Breast epithelium (tissue), 3 donors: ENCODE data around the gene CPT2.

Source experiments
- POLR2A ChIP-seq: fragments of 450-650 bp; IDR thresholded peaks from one replicate; pipeline ENCODE4 v1.6.1; 2016; ENCODE audit warnings: antibody characterized with exemption, mild to moderate bottlenecking, moderate library complexity
- POLR2AphosphoS5 ChIP-seq, 3 donors: sonication (generic); formaldehyde crosslinking; IDR thresholded peaks; one replicate each; pipeline ENCODE4 v1.6.1; 2017; ENCODE audit warnings: antibody characterized with exemption in 3 of 3
- TF ChIP-seq, protein P1 (sequence below), 3 donors: fragments of 450-650 bp; IDR thresholded peaks; one replicate each; pipeline ENCODE4 v1.5.1; 2016 to 2017; ENCODE audit warnings: antibody characterized with exemption in 3 of 3, mild to moderate bottlenecking in 3 of 3, moderate library complexity in 3 of 3

DNA sequence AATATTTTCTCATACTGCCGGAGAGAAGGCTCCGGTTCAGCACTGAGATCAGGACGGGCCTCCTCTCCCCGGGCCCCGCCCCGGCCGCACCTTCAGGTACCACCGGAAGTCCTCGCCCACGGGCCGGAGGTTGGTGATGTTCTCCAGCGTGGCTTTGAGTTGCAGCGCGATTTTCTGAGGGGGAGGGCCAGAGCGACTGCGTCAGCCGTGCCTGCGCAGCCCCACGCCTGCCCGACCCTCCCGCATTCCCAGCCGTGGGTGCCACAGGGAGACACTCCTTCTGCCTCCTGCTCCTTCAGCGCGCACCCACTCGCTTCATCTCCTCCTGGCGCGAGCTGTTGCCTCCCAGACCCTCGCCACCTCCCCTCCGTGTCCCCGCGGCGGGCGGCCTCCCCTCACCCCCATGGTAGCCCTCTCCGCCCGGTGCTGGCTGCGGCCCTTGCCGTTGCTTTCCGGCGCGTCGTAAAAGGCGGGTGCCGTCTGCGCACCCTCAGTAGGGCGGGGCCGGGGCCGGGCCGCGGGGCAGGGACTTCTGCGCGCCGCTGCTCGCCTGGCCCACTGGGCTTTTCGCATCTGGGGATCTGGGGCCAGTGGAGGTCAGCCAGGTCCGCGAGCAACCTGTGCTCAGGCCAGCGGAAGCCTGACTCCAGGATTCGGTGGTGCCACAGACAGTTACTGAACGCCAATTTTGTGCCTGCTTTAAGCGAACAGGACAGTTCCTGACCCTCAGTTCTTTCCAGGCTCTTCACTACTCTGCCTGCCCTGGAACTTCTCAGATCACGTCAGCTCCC lies 23.7 kb downstream of the CPT2 start, which contains the start of gene CZIB:
- TF ChIP-seq, protein P1, sequence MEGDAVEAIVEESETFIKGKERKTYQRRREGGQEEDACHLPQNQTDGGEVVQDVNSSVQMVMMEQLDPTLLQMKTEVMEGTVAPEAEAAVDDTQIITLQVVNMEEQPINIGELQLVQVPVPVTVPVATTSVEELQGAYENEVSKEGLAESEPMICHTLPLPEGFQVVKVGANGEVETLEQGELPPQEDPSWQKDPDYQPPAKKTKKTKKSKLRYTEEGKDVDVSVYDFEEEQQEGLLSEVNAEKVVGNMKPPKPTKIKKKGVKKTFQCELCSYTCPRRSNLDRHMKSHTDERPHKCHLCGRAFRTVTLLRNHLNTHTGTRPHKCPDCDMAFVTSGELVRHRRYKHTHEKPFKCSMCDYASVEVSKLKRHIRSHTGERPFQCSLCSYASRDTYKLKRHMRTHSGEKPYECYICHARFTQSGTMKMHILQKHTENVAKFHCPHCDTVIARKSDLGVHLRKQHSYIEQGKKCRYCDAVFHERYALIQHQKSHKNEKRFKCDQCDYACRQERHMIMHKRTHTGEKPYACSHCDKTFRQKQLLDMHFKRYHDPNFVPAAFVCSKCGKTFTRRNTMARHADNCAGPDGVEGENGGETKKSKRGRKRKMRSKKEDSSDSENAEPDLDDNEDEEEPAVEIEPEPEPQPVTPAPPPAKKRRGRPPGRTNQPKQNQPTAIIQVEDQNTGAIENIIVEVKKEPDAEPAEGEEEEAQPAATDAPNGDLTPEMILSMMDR (IDR thresholded peaks at IDR 0.05) = no peak
- TF ChIP-seq POLR2A = peak; percentile 94
- peak; percentile 96 to 98 (median 97) for TF ChIP-seq POLR2AphosphoS5 (IDR thresholded peaks at IDR 0.05)
